NCI-H2081 (cell line): ENCODE results near the gene RAB5B.
"Not testable (repeated sequence)": the region's sequence is repeated elsewhere in the genome, so short reads cannot be mapped to it uniquely, and the experiment has no call there.

ENCODE experiments used
- DNase-seq, 2 experiments: peaks; one replicate each; lab custom pipeline; 2025; lab: John Stamatoyannopoulos, UW

Gene RAB5B

GRCh38 chr12:56014205-56014604, 40.3 kb downstream of the RAB5B start:
- DNase-seq = peak in 1 of 2 experiments; percentile 28

- no peak for DNase-seq
Measured at GRCh38 chr12:56017181-56017580, 43.3 kb downstream of the RAB5B start.

GRCh38 chr12:56018356-56018755, 44.5 kb downstream of the RAB5B start:
- DNase-seq = no peak

- no peak for DNase-seq
Measured at GRCh38 chr12:56020423-56021184, 46.7 kb downstream of the RAB5B start, which contains the start of gene IKZF4. Gene IKZF4, plus strand, starts transcription at chr12:56021043. Its CDS starts 451 bp downstream, at chr12:56021494.

GRCh38 chr12:56021889-56022497, 48.1 kb downstream of the RAB5B start:
- no peak for DNase-seq

GRCh38 chr12:56028511-56029165, 54.8 kb downstream of the RAB5B start:
- no peak for DNase-seq

- DNase-seq = no peak
Measured at GRCh38 chr12:56029166-56029519, 55.3 kb downstream of the RAB5B start.

- peak in 1 of 2 experiments; percentile 14 for DNase-seq
Measured at GRCh38 chr12:56029666-56030293, 55.9 kb downstream of the RAB5B start.

GRCh38 chr12:56031987-56032386, 58.1 kb downstream of the RAB5B start:
- no peak for DNase-seq

- DNase-seq = no peak
Measured at GRCh38 chr12:56034586-56035332, 60.9 kb downstream of the RAB5B start.

- DNase-seq = no peak
Measured at GRCh38 chr12:56037161-56037560, 63.3 kb downstream of the RAB5B start.

GRCh38 chr12:56038022-56038655, 64.3 kb downstream of the RAB5B start:
- no peak for DNase-seq

GRCh38 chr12:56040151-56040550, 66.3 kb downstream of the RAB5B start:
- DNase-seq = no peak

- no peak for DNase-seq
Measured at GRCh38 chr12:56040963-56041551, 67.2 kb downstream of the RAB5B start.

- DNase-seq = peak; percentile 98 to 99
Measured at GRCh38 chr12:56041552-56042429, 67.9 kb downstream of the RAB5B start, which contains the start of gene RPS26. Gene RPS26, plus strand, starts transcription at chr12:56041918. Its CDS starts 249 bp downstream, at chr12:56042167.

GRCh38 chr12:56042430-56042813, 68.5 kb downstream of the RAB5B start:
- DNase-seq = not testable (repeated sequence)

GRCh38 chr12:56042843-56043242, 69.0 kb downstream of the RAB5B start:
- no peak for DNase-seq
